ENCODE data around the gene TLDC2.

DNA sequence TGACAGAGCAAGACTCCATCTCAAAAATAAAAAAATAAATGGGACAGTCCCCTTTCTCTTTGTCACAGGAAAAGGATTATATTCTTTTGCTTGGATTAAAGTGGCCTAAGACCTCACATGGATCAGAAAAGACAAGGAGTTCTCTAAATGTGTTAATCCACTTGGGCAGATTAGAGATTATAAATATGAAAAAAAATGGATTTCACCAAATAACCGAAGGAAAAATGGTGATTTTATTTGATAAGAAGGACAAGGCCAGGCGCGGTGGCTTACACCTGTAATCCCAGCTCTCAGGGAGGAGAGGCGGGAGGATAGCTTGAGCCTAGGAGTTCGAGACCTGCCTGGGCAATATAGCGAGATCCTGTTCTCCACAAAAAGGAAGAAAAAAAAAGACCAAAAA lies 53.8 kb downstream of the TLDC2 start:
- TF ChIP-seq, protein P1, sequence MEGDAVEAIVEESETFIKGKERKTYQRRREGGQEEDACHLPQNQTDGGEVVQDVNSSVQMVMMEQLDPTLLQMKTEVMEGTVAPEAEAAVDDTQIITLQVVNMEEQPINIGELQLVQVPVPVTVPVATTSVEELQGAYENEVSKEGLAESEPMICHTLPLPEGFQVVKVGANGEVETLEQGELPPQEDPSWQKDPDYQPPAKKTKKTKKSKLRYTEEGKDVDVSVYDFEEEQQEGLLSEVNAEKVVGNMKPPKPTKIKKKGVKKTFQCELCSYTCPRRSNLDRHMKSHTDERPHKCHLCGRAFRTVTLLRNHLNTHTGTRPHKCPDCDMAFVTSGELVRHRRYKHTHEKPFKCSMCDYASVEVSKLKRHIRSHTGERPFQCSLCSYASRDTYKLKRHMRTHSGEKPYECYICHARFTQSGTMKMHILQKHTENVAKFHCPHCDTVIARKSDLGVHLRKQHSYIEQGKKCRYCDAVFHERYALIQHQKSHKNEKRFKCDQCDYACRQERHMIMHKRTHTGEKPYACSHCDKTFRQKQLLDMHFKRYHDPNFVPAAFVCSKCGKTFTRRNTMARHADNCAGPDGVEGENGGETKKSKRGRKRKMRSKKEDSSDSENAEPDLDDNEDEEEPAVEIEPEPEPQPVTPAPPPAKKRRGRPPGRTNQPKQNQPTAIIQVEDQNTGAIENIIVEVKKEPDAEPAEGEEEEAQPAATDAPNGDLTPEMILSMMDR (IDR thresholded peaks at IDR 0.05), result no peak
- TF ChIP-seq POLR2AphosphoS5 (IDR thresholded peaks at IDR 0.05), result no peak
